ENCODE data around the gene WDR49. TPM values are rescaled to one million over a fixed set of nuclear protein-coding genes. Genes with fewer than 3 reads are reported as not detected.

The WDR49 gene
- not detected for total RNA-seq

GRCh38 chr3:167653760-167654159 lies at the start of gene WDR49:
Gene WDR49 (minus strand): TSS chr3:167653942. CDS start chr3:167653425, 517 bp downstream.
- Mint-ChIP-seq H3K4me3 (no peak within 1 kb of the TSS), H3K27ac (no peak within 1 kb of the TSS), H3K9me3 (ENCODE audit: low read depth) (no peaks in the 10 kb centered on the region), H3K27me3 (peaks cover 3% of the 10 kb centered on the region), H3K4me1 (peaks cover 11% of the 10 kb centered on the region), H3K36me3 (ENCODE audit: low read depth) (no peaks in the 10 kb centered on the region)
- ATAC-seq: no peak
- POLR2A ChIA-PET: no interaction called here
- DNase-seq: no peak
- intact Hi-C loops (cut with DNase I, micrococcal nuclease): no loop called here
- CTCF ChIA-PET: no interaction called here

- Mint-ChIP-seq H3K36me3 (ENCODE audit: low read depth) (peaks cover 23% of the 10 kb centered on the region), H3K27me3 (no peaks in the 10 kb centered on the region), H3K27ac (no peak overlapping the region), H3K9me3 (ENCODE audit: low read depth) (no peaks in the 10 kb centered on the region), H3K4me3 (no peak overlapping the region), H3K4me1 (peaks cover 16% of the 10 kb centered on the region)
- no peak for ATAC-seq
- DNase-seq: no peak
- ChIA-PET POLR2A (interaction anchor here (0.6 kb wide), 1 partner anchor 10 kb away, joined by 4 read pairs; no protein-coding TSS in a partner anchor), CTCF (interaction anchor here (0.6 kb wide), 1 partner anchor 38 kb away, joined by 3 read pairs; no protein-coding TSS in a partner anchor)
- intact Hi-C loops (cut with DNase I, micrococcal nuclease): no loop called here
These were observed 47.2 kb upstream of the WDR49 start for GRCh38 chr3:167700926-167701325.

- ChIA-PET POLR2A (interaction anchor here (0.6 kb wide), 1 partner anchor 9 kb away, joined by 4 read pairs; no protein-coding TSS in a partner anchor), CTCF (interaction anchor here (0.9 kb wide), 1 partner anchor 17 kb away, joined by 3 read pairs; no protein-coding TSS in a partner anchor)
- DNase-seq (no peak), ATAC-seq (no peak)
- Mint-ChIP-seq H3K27ac (no peak overlapping the region), H3K27me3 (no peaks in the 10 kb centered on the region), H3K4me1 (peaks cover 12% of the 10 kb centered on the region), H3K9me3 (ENCODE audit: low read depth) (no peaks in the 10 kb centered on the region), H3K36me3 (ENCODE audit: low read depth) (peaks cover 28% of the 10 kb centered on the region), H3K4me3 (no peak overlapping the region)
- intact Hi-C loops (cut with DNase I, micrococcal nuclease): no loop called here
These were observed 46.3 kb upstream of the WDR49 start for GRCh38 chr3:167700046-167700445.

DNA sequence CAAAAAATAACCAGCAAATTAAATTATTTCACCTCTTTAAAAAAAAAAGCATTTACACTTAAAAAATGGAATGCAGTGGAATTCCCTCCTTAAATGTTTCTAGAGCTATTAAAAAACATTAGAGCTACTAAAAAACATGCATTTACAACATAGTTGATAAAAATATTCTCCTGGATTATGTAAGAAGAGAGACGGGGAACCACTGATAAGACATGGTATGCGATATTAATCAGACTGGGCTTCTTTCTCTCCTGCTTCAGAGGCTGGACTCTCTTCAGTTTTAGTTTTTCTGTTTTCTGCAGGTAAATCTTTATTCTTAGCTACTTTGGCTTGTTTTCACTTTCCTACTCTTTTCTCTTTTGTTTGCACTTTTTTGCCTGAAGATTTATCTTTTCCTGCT lies 40.4 kb upstream of the WDR49 start:
- CTCF ChIA-PET: interaction anchor here (0.8 to 1.8 kb wide), 2 partner anchors 9 to 11 kb away, joined by 3 to 6 read pairs; no protein-coding TSS in a partner anchor
- intact Hi-C loops (cut with DNase I, micrococcal nuclease): no loop called here
- DNase-seq (no peak), ATAC-seq (no peak)
- Mint-ChIP-seq H3K36me3 (ENCODE audit: low read depth) (peaks cover 31% of the 10 kb centered on the region), H3K27ac (no peak overlapping the region), H3K27me3 (no peaks in the 10 kb centered on the region), H3K4me3 (no peak overlapping the region), H3K4me1 (peaks cover 42% of the 10 kb centered on the region), H3K9me3 (ENCODE audit: low read depth) (no peaks in the 10 kb centered on the region)
- POLR2A ChIA-PET: interaction anchor here (0.6 kb wide), 1 partner anchor 18 kb away, joined by 3 read pairs; no protein-coding TSS in a partner anchor

DNA sequence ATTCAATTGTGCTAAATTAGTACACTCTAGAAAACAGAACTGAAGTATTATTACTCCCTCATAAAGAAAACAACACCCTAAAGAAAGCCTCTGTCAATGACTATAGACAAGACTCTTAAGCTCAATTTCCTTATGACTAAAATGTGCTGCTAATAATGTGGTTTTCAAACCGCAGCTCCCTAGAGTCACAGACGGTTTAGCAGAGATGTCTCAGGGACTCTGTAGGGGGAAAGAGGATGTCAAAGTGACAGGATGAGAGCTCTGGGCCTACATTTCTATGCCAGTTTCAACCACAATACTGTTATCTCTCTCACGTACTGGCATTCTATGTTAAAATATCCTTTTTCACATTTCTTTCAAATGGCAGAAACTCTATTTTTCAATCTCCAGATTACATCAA lies 37.6 kb upstream of the WDR49 start:
- H3K9me3 Mint-ChIP-seq (ENCODE audit: low read depth): no peaks in the 10 kb centered on the region
- H3K27ac Mint-ChIP-seq: no peak overlapping the region
- DNase-seq (peak; percentile 47), ATAC-seq (peak; percentile 99)
- POLR2A ChIA-PET: interaction anchor here (0.5 kb wide), 2 partner anchors 9 to 22 kb away, joined by 3 to 4 read pairs; no protein-coding TSS in a partner anchor
- H3K4me1 Mint-ChIP-seq: peaks cover 38% of the 10 kb centered on the region
- no peaks in the 10 kb centered on the region for H3K27me3 Mint-ChIP-seq
- H3K36me3 Mint-ChIP-seq (ENCODE audit: low read depth): peaks cover 30% of the 10 kb centered on the region
- intact Hi-C loops (cut with DNase I, micrococcal nuclease): loop anchor here (2.0 kb wide), 1 partner anchor 43 kb away; the partner anchor contains the start of genes PDCD10 (in 2 of the 2) and SERPINI1 (in 2 of the 2)
- no peak overlapping the region for H3K4me3 Mint-ChIP-seq
- CTCF ChIA-PET: interaction anchor here (0.9 to 3.3 kb wide), 4 partner anchors 12 to 190 kb away, joined by 3 to 11 read pairs (median 4); partner anchors contain the start of gene SERPINI1

DNA sequence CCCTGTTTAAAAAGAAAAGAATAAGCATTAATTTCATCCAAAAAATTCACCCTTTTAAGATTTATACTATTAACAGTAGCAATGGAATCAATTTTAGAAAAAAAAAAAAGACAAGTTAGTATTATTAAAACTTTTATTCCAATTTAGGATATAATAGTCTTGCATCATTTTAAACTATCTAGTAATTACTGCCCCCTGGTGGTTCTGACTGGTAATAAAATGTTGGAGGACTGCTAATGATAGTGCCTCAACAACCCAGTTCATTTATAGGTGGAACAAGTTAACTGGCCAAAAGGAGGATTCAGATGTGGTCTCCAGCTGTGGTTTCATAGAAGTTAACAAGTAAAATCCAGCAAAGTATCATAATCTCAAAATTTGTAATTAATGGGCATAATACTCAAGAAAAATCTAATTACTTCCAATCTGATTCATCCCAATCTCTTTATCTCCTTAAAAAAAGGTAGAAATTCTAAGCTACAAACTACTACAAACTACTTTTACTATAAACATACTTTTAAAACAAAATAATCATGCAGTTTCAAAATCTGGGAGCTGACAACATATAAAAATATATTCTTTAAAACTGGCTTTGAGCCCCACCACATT lies 30.7 kb upstream of the WDR49 start:
- intact Hi-C loops (cut with DNase I, micrococcal nuclease): loop anchor here (1.0 to 2.0 kb wide), 2 partner anchors 198 to 304 kb away; partner anchors contain the start of gene ZBBX (in 2 of the 2)
- Mint-ChIP-seq H3K4me3 (no peak overlapping the region), H3K27me3 (no peaks in the 10 kb centered on the region), H3K36me3 (ENCODE audit: low read depth) (peaks cover 30% of the 10 kb centered on the region), H3K27ac (no peak overlapping the region), H3K4me1 (peaks cover 9% of the 10 kb centered on the region), H3K9me3 (ENCODE audit: low read depth) (no peaks in the 10 kb centered on the region)
- ChIA-PET CTCF (interaction anchor here (0.7 to 1.7 kb wide), 15 partner anchors 9 to 304 kb away, joined by 3 to 15 read pairs (median 4); partner anchors contain the start of gene ZBBX), POLR2A (no interaction called here)
- DNase-seq: peak; percentile 47
- ATAC-seq: peak; percentile 57

GRCh38 chr3:167679526-167679925 lies 25.8 kb upstream of the WDR49 start:
- Mint-ChIP-seq H3K4me3 (no peak overlapping the region), H3K27ac (no peak overlapping the region), H3K9me3 (ENCODE audit: low read depth) (peaks cover 17% of the 10 kb centered on the region), H3K36me3 (ENCODE audit: low read depth) (peaks cover 62% of the 10 kb centered on the region), H3K27me3 (no peaks in the 10 kb centered on the region), H3K4me1 (no peaks in the 10 kb centered on the region)
- POLR2A ChIA-PET: no interaction called here
- CTCF ChIA-PET: interaction anchor here (1.2 kb wide), 1 partner anchor 11 kb away, joined by 4 read pairs; no protein-coding TSS in a partner anchor
- intact Hi-C loops (cut with DNase I, micrococcal nuclease): no loop called here
- DNase-seq (no peak), ATAC-seq (no peak)

DNA sequence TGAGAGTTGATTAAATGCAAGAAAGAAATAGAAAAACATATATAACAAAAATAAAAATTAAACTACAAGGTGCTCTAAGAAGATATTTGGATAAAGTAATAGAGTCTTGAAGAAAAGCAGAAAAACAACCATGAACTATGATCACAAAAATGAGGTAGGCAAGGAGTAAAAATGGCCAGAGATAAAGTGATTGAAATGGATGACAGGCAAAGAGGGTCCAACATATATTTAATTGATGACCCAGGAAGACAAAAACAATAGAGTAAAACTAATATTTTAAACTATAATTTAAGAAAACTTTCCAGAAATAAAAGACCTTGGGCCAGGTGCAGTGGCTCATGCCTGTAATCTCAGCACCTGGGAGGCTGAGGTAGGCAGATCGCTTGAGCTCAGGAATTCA lies 22.1 kb upstream of the WDR49 start:
- DNase-seq: no peak
- H3K27ac Mint-ChIP-seq: no peak overlapping the region
- intact Hi-C loops (cut with DNase I, micrococcal nuclease): no loop called here
- ChIA-PET CTCF (no interaction called here), POLR2A (no interaction called here)
- H3K27me3 Mint-ChIP-seq: no peaks in the 10 kb centered on the region
- peaks cover 19% of the 10 kb centered on the region for H3K9me3 Mint-ChIP-seq (ENCODE audit: low read depth)
- ATAC-seq: no peak
- no peak overlapping the region for H3K4me3 Mint-ChIP-seq
- peaks cover 68% of the 10 kb centered on the region for H3K36me3 Mint-ChIP-seq (ENCODE audit: low read depth)
- no peaks in the 10 kb centered on the region for H3K4me1 Mint-ChIP-seq

- ChIA-PET POLR2A (no interaction called here), CTCF (interaction anchor here (1.0 to 1.5 kb wide), 2 partner anchors 10 to 12 kb away, joined by 4 to 6 read pairs; no protein-coding TSS in a partner anchor)
- Mint-ChIP-seq H3K9me3 (ENCODE audit: low read depth) (peaks cover 19% of the 10 kb centered on the region), H3K27ac (no peak overlapping the region), H3K4me3 (no peak overlapping the region), H3K36me3 (ENCODE audit: low read depth) (peaks cover 51% of the 10 kb centered on the region), H3K27me3 (no peaks in the 10 kb centered on the region), H3K4me1 (no peaks in the 10 kb centered on the region)
- DNase-seq: no peak
- intact Hi-C loops (cut with DNase I, micrococcal nuclease): no loop called here
- ATAC-seq: no peak
These were observed 19.5 kb upstream of the WDR49 start for GRCh38 chr3:167673221-167673620.

DNA sequence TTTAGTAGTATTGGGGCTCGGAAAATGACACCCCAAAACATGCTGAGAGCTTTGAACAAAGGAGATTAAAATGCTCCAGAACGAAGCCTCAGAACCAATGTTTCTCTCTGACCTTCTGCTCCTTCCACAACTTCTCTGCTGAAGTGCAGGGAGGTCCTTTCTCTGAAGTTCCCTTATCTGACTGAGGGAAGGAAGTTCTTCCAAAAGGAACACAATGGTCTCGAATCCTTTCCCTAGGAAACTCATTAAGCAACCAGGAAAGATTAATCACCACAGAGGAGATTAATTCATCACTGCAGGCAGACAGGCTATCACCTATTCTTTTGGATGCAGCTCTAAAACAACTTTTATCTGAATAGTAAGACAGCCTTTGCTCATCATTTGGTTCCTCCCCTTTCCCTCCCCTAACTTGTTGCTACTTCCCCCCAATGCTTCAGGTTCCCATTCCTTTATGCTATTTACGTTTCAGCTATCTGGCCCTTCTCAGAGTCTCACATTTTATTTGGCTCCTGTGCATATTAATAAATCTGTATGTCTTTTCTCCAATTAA lies 18.2 kb upstream of the WDR49 start:
- DNase-seq (no peak), ATAC-seq (no peak)
- H3K4me3 Mint-ChIP-seq: no peak overlapping the region
- intact Hi-C loops (cut with DNase I, micrococcal nuclease): no loop called here
- no peaks in the 10 kb centered on the region for H3K27me3 Mint-ChIP-seq
- H3K9me3 Mint-ChIP-seq (ENCODE audit: low read depth): peaks cover 17% of the 10 kb centered on the region
- POLR2A ChIA-PET: interaction anchor here (0.6 kb wide), 1 partner anchor 44 kb away, joined by 3 read pairs; no protein-coding TSS in a partner anchor
- CTCF ChIA-PET: interaction anchor here (1.3 kb wide), 1 partner anchor 18 kb away, joined by 3 read pairs; no protein-coding TSS in a partner anchor
- no peak overlapping the region for H3K27ac Mint-ChIP-seq
- H3K4me1 Mint-ChIP-seq: no peaks in the 10 kb centered on the region
- peaks cover 43% of the 10 kb centered on the region for H3K36me3 Mint-ChIP-seq (ENCODE audit: low read depth)

GRCh38 chr3:167669699-167670098 lies 16.0 kb upstream of the WDR49 start:
- Mint-ChIP-seq H3K4me3 (no peak overlapping the region), H3K27ac (no peak overlapping the region), H3K9me3 (ENCODE audit: low read depth) (peaks cover 8% of the 10 kb centered on the region), H3K4me1 (no peaks in the 10 kb centered on the region), H3K36me3 (ENCODE audit: low read depth) (peaks cover 20% of the 10 kb centered on the region), H3K27me3 (no peaks in the 10 kb centered on the region)
- ChIA-PET CTCF (interaction anchor here (1.3 kb wide), 1 partner anchor 13 kb away, joined by 4 read pairs; no protein-coding TSS in a partner anchor), POLR2A (interaction anchor here (0.7 kb wide), 1 partner anchor 22 kb away, joined by 3 read pairs; no protein-coding TSS in a partner anchor)
- no peak for DNase-seq
- no peak for ATAC-seq
- intact Hi-C loops (cut with DNase I, micrococcal nuclease): no loop called here

Measured in activated CD4-positive, alpha-beta T cell treated with anti-CD3 and anti-CD28 coated beads for 36 hours (primary cell).